ENCODE data around the gene GRM8.

Gene GRM8

GRCh38 chr7:127040042-127040441 is 212.7 kb downstream of the GRM8 start:
- no peak overlapping the region for H3K27ac ChIP-seq
- no peaks in the 10 kb centered on the region for H3K9me3 ChIP-seq (ENCODE audit: severe bottlenecking)
- H3K27me3 ChIP-seq (ENCODE audit: insufficient read depth, low read depth, severe bottlenecking), result no peaks in the 10 kb centered on the region
- no peak overlapping the region for H3K4me3 ChIP-seq (ENCODE audit: low read depth, low read length)
- H3K36me3 ChIP-seq, result no peaks in the 10 kb centered on the region
- no peak for TF ChIP-seq CTCF (IDR thresholded peaks at IDR 0.05; ENCODE audit: low read depth, low read length)
- no peak for DNase-seq

- no peak for TF ChIP-seq CTCF (IDR thresholded peaks at IDR 0.05; ENCODE audit: low read depth, low read length)
- Histone ChIP-seq H3K4me3 (ENCODE audit: low read depth, low read length) (no peak overlapping the region), H3K9me3 (ENCODE audit: severe bottlenecking) (no peaks in the 10 kb centered on the region), H3K27ac (no peak overlapping the region), H3K36me3 (no peaks in the 10 kb centered on the region), H3K27me3 (ENCODE audit: insufficient read depth, low read depth, severe bottlenecking) (no peaks in the 10 kb centered on the region)
- no peak for DNase-seq
Measured at GRCh38 chr7:127039541-127039940, 213.2 kb downstream of the GRM8 start.

GRCh38 chr7:127035203-127035849 is 217.4 kb downstream of the GRM8 start:
- Histone ChIP-seq H3K4me3 (ENCODE audit: low read depth, low read length) (no peak overlapping the region), H3K9me3 (ENCODE audit: severe bottlenecking) (no peaks in the 10 kb centered on the region), H3K36me3 (no peaks in the 10 kb centered on the region), H3K27me3 (ENCODE audit: insufficient read depth, low read depth, severe bottlenecking) (no peaks in the 10 kb centered on the region), H3K27ac (no peak overlapping the region)
- no peak for DNase-seq
- TF ChIP-seq CTCF (IDR thresholded peaks at IDR 0.05; ENCODE audit: low read depth, low read length), result no peak

GRCh38 chr7:127034186-127034806 is 218.4 kb downstream of the GRM8 start:
- Histone ChIP-seq H3K4me3 (ENCODE audit: low read depth, low read length) (no peak overlapping the region), H3K9me3 (ENCODE audit: severe bottlenecking) (no peaks in the 10 kb centered on the region), H3K27ac (no peak overlapping the region), H3K27me3 (ENCODE audit: insufficient read depth, low read depth, severe bottlenecking) (no peaks in the 10 kb centered on the region), H3K36me3 (no peaks in the 10 kb centered on the region)
- no peak for TF ChIP-seq CTCF (IDR thresholded peaks at IDR 0.05; ENCODE audit: low read depth, low read length)
- no peak for DNase-seq

- no peak for TF ChIP-seq CTCF (IDR thresholded peaks at IDR 0.05; ENCODE audit: low read depth, low read length)
- no peak overlapping the region for H3K4me3 ChIP-seq (ENCODE audit: low read depth, low read length)
Measured at GRCh38 chr7:127029823-127030222, 222.9 kb downstream of the GRM8 start.

GRCh38 chr7:127021857-127022256 is 230.9 kb downstream of the GRM8 start:
- Histone ChIP-seq H3K9me3 (ENCODE audit: severe bottlenecking) (no peaks in the 10 kb centered on the region), H3K27ac (no peak overlapping the region), H3K27me3 (ENCODE audit: insufficient read depth, low read depth, severe bottlenecking) (no peaks in the 10 kb centered on the region), H3K4me3 (ENCODE audit: low read depth, low read length) (no peak overlapping the region), H3K36me3 (no peaks in the 10 kb centered on the region)
- no peak for TF ChIP-seq CTCF (IDR thresholded peaks at IDR 0.05; ENCODE audit: low read depth, low read length)
- DNase-seq, result no peak

More at GRCh38 chr7:127029823-127030222, 222.9 kb downstream of the GRM8 start:
- no peaks in the 10 kb centered on the region for H3K36me3 ChIP-seq
- DNase-seq, result no peak
- H3K27me3 ChIP-seq (ENCODE audit: insufficient read depth, low read depth, severe bottlenecking), result no peaks in the 10 kb centered on the region
- H3K9me3 ChIP-seq (ENCODE audit: severe bottlenecking), result peaks cover 2% of the 10 kb centered on the region
- no peak overlapping the region for H3K27ac ChIP-seq
